Astrocyte (in vitro differentiated cells and primary cell): ENCODE data around the gene NCAPD3. TPM values are rescaled to one million over a fixed set of nuclear protein-coding genes. Genes with fewer than 3 reads are reported as not detected.

Experiments used
- DNase-seq: peaks from one replicate; pipeline ENCODE4 v3.0.0-alpha.2; 2010; ENCODE audit warnings: low read depth
- FAIRE-seq: peaks from 2 replicates; lab custom pipeline; 2011; peaks lifted over from hg19 to GRCh38; lab: Jason Lieb, UNC
- H2AFZ ChIP-seq: 2 replicates; pipeline ENCODE4 v1.6.0; 2012; ENCODE audit warnings: low read depth, low read length, inconsistent platforms
- H3K27ac ChIP-seq: 2 replicates; pipeline ENCODE4 v1.5.1; 2011; ENCODE audit warnings: low read depth, low read length, inconsistent platforms
- H3K27me3 ChIP-seq: 2 replicates; pipeline ENCODE4 v1.6.0; 2011; ENCODE audit warnings: low read length, inconsistent platforms; ENCODE audit not compliant: insufficient read depth
- H3K36me3 ChIP-seq: 2 replicates; pipeline ENCODE4 v1.5.1; 2011; ENCODE audit warnings: low read length, inconsistent platforms; ENCODE audit not compliant: insufficient read depth
- H3K4me1 ChIP-seq: 2 replicates; pipeline ENCODE4 v1.5.1; 2011; ENCODE audit warnings: low read length, inconsistent platforms; ENCODE audit not compliant: insufficient read depth
- H3K4me2 ChIP-seq: 2 replicates; pipeline ENCODE4 v1.6.0; 2012; ENCODE audit warnings: low read length, inconsistent platforms
- H3K4me3 ChIP-seq: 2 replicates; pipeline ENCODE4 v1.5.1; 2011; ENCODE audit warnings: low read depth, mild to moderate bottlenecking, low read length, inconsistent platforms; ENCODE audit not compliant: insufficient read depth
- H3K79me2 ChIP-seq: 2 replicates; pipeline ENCODE4 v1.6.0; 2012; ENCODE audit warnings: mild to moderate bottlenecking, low read length, inconsistent platforms; ENCODE audit not compliant: insufficient read depth
- H3K9ac ChIP-seq: 2 replicates; pipeline ENCODE4 v1.6.0; 2012; ENCODE audit warnings: mild to moderate bottlenecking, low read length, inconsistent platforms
- H3K9me3 ChIP-seq: 2 replicates; pipeline ENCODE4 v1.5.1; 2012; ENCODE audit warnings: low read depth, mild to moderate bottlenecking, low read length, inconsistent platforms; ENCODE audit not compliant: insufficient read depth
- H4K20me1 ChIP-seq: 2 replicates; pipeline ENCODE4 v1.6.0; 2012; ENCODE audit warnings: low read length, inconsistent platforms; ENCODE audit not compliant: insufficient read depth
- H3K27ac Mint-ChIP-seq: one replicate; pipeline ENCODE4 v1.8.0; 2021; ENCODE audit warnings: mild to moderate bottlenecking, mixed read lengths; ENCODE audit not compliant: unreplicated experiment
- H3K27me3 Mint-ChIP-seq: one replicate; pipeline ENCODE4 v1.8.0; 2021; ENCODE audit warnings: low read depth, mixed read lengths; ENCODE audit not compliant: unreplicated experiment
- H3K36me3 Mint-ChIP-seq: one replicate; pipeline ENCODE4 v1.8.0; 2021; ENCODE audit warnings: low read depth, mixed read lengths; ENCODE audit not compliant: unreplicated experiment
- H3K4me1 Mint-ChIP-seq: one replicate; pipeline ENCODE4 v1.8.0; 2021; ENCODE audit warnings: low read depth, mixed read lengths; ENCODE audit not compliant: unreplicated experiment
- H3K4me3 Mint-ChIP-seq: one replicate; pipeline ENCODE4 v1.8.0; 2021; ENCODE audit warnings: mild to moderate bottlenecking, moderate library complexity, mixed read lengths; ENCODE audit not compliant: unreplicated experiment
- H3K9me3 Mint-ChIP-seq: one replicate; pipeline ENCODE4 v1.8.0; 2021; ENCODE audit warnings: mild to moderate bottlenecking, mixed read lengths; ENCODE audit not compliant: unreplicated experiment
- EZH2 ChIP-seq: IDR thresholded peaks from 2 replicates; pipeline ENCODE4 v1.6.1; 2012; ENCODE audit warnings: mild to moderate bottlenecking, low read length, inconsistent platforms; ENCODE audit not compliant: insufficient read depth
- total RNA-seq: library from RNA; stranded (reverse); gene quantifications from 2 replicates; pipeline ENCODE4 v1.2.1, GENCODE V29; 2021
- TF ChIP-seq, protein P1 (sequence below): IDR thresholded peaks from 2 replicates; pipeline ENCODE4 v1.5.1; 2011; ENCODE audit warnings: low read depth, mild to moderate bottlenecking, inconsistent platforms, low read length, moderate library complexity; ENCODE audit not compliant: insufficient read depth

Gene NCAPD3
- total RNA-seq, 1 donor from 2014 or later = 18.5 TPM

DNA sequence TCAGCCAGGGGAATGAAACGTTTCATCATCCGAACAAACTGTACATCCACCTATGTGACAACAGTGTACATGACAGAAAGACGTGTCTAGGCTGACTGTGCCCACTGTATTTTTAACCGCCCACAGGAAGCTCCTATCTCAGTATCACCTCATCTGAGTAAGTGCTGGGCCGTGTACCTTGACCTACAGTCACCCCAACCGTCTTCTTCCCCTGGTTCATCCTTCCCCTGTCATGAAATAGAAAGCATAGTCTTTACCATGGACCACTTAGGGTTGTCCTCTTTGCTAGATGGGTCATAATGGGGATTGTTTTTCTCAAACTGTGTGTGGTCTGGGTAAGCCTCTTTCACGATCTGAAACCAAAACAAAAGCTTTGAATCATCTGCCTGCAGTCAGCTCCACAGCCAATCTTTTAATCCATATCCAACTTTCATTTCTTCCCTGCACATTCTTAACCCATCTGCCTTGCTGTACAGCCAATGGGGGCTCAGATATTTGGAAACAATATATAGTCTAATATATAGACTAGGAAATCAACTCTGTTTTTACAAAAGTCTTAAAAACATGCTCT lies 25.2 kb upstream of the NCAPD3 start:
- Mint-ChIP-seq H3K4me3 (no peak overlapping the region), H3K27ac (no peak overlapping the region), H3K27me3 (no peaks in the 10 kb centered on the region)

DNA sequence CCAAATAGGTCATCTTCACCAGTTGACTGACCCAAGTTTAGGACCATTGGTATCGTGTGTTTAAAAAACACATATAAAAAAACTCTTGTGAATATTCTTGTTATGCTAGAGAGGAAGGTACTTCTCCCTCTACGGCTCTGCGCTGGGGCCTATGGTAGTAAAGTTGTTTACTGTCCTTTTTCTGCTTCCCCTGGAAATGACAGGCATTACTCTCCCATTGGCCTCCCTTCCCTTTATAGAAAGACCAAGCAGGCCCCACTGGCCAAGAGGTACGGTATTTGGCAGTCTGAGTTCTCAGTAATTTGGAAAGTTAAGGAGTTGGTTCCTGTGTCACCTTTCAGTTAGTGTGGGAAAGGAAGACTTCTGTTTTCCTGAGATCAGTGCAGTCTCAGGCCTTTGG lies 22.9 kb upstream of the NCAPD3 start:
- H3K36me3 Mint-ChIP-seq = peaks cover 9% of the 10 kb centered on the region
- Histone ChIP-seq H3K9me3 (no peaks in the 10 kb centered on the region), H3K4me1 (no peaks in the 10 kb centered on the region), H3K27me3 (no peaks in the 10 kb centered on the region), H3K79me2 (no peaks in the 10 kb centered on the region), H2AFZ (no peak overlapping the region), H3K27ac (no peak overlapping the region), H4K20me1 (peaks cover 3% of the 10 kb centered on the region), H3K9ac (no peak overlapping the region), H3K4me2 (no peak overlapping the region), H3K36me3 (peaks cover 25% of the 10 kb centered on the region), H3K4me3 (no peak overlapping the region)
- DNase-seq (no peak), FAIRE-seq (no peak)
- no peak overlapping the region for H3K27ac Mint-ChIP-seq
- H3K27me3 Mint-ChIP-seq = no peaks in the 10 kb centered on the region
- TF ChIP-seq, protein P1, sequence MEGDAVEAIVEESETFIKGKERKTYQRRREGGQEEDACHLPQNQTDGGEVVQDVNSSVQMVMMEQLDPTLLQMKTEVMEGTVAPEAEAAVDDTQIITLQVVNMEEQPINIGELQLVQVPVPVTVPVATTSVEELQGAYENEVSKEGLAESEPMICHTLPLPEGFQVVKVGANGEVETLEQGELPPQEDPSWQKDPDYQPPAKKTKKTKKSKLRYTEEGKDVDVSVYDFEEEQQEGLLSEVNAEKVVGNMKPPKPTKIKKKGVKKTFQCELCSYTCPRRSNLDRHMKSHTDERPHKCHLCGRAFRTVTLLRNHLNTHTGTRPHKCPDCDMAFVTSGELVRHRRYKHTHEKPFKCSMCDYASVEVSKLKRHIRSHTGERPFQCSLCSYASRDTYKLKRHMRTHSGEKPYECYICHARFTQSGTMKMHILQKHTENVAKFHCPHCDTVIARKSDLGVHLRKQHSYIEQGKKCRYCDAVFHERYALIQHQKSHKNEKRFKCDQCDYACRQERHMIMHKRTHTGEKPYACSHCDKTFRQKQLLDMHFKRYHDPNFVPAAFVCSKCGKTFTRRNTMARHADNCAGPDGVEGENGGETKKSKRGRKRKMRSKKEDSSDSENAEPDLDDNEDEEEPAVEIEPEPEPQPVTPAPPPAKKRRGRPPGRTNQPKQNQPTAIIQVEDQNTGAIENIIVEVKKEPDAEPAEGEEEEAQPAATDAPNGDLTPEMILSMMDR = no peak
- no peaks in the 10 kb centered on the region for H3K9me3 Mint-ChIP-seq
- no peak overlapping the region for H3K4me3 Mint-ChIP-seq
- H3K4me1 Mint-ChIP-seq = no peaks in the 10 kb centered on the region

More for the DNA sequence above, 25.2 kb upstream of the NCAPD3 start:
- no peaks in the 10 kb centered on the region for H3K9me3 ChIP-seq
- no peaks in the 10 kb centered on the region for H3K27me3 ChIP-seq
- no peak overlapping the region for H3K9ac ChIP-seq
- no peak overlapping the region for H3K4me3 ChIP-seq
- peaks cover 4% of the 10 kb centered on the region for H3K79me2 ChIP-seq
- H2AFZ ChIP-seq = no peak overlapping the region
- FAIRE-seq = no peak
- no peak for DNase-seq
- no peak overlapping the region for H3K27ac ChIP-seq
- peaks cover 4% of the 10 kb centered on the region for H3K4me1 Mint-ChIP-seq
- no peaks in the 10 kb centered on the region for H3K9me3 Mint-ChIP-seq
- H3K4me1 ChIP-seq = peaks cover 8% of the 10 kb centered on the region
- peaks cover 9% of the 10 kb centered on the region for H3K36me3 Mint-ChIP-seq
- H3K4me2 ChIP-seq = no peak overlapping the region
- H4K20me1 ChIP-seq = no peaks in the 10 kb centered on the region
- TF ChIP-seq EZH2 = no peak
- TF ChIP-seq, protein P1 = no peak
- H3K36me3 ChIP-seq = peaks cover 11% of the 10 kb centered on the region

DNA sequence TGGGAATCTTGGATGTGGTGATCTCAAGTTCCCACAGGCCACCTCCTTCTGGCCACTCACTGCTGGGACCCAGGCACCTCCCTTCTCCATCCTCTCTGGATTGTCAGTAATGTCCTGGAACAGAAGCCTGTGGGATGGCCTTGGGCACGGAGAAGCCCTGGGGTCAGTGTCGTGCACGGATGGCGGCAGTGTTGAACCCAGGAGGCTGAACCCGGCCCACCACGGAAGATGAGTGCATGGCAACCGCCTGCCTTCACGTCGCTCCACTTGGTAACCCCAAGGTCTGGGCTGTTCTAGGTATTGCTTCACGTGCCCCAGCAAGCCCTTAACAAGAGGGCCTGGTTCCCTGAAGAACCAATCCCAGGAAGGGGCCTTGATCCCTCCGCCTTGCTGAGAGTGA lies 22.3 kb upstream of the NCAPD3 start:
- no peak overlapping the region for H3K27ac Mint-ChIP-seq
- H3K36me3 ChIP-seq = peaks cover 26% of the 10 kb centered on the region
- H3K27ac ChIP-seq = no peak overlapping the region

More for the DNA sequence above, 22.3 kb upstream of the NCAPD3 start:
- H3K9me3 ChIP-seq = no peaks in the 10 kb centered on the region
- no peaks in the 10 kb centered on the region for H3K4me1 Mint-ChIP-seq
- no peaks in the 10 kb centered on the region for H3K79me2 ChIP-seq
- no peaks in the 10 kb centered on the region for H3K4me1 ChIP-seq
- H3K27me3 Mint-ChIP-seq = no peaks in the 10 kb centered on the region
- no peak overlapping the region for H2AFZ ChIP-seq
- no peak overlapping the region for H3K9ac ChIP-seq
- H3K27me3 ChIP-seq = no peaks in the 10 kb centered on the region
- no peak overlapping the region for H3K4me3 Mint-ChIP-seq
- no peak overlapping the region for H3K4me2 ChIP-seq
- TF ChIP-seq, protein P1 = no peak
- TF ChIP-seq EZH2 = no peak
- H3K36me3 Mint-ChIP-seq = peaks cover 9% of the 10 kb centered on the region
- H3K4me3 ChIP-seq = no peak overlapping the region
- peaks cover 3% of the 10 kb centered on the region for H4K20me1 ChIP-seq
- no peak for FAIRE-seq
- H3K9me3 Mint-ChIP-seq = no peaks in the 10 kb centered on the region
- DNase-seq = no peak
